T-helper 2 cell treated with Interferon-gamma antibody and Interleukin-4, amounts not matched to agents 5 μg/mL and 100 μg/mL, for 36 hours (primary cell): ENCODE data around the gene SLC43A3.
A peak's percentile ranks its signal among the peaks of the same experiment; 100 is the strongest.
"Not testable (repeated sequence)": the region's sequence is repeated elsewhere in the genome, so short reads cannot be mapped to it uniquely, and the experiment has no call there.

Source experiments
- DNase-seq: peaks from one replicate; pipeline ENCODE4 v3.0.0; 2021; ENCODE audit warnings: low spot score
- H3K27ac Mint-ChIP-seq: one replicate; pipeline ENCODE4 v1.8.0; 2021; ENCODE audit warnings: mild to moderate bottlenecking, mixed read lengths
- H3K27me3 Mint-ChIP-seq: one replicate; pipeline ENCODE4 v1.8.0; 2021; ENCODE audit warnings: low read depth, mixed read lengths
- H3K36me3 Mint-ChIP-seq: one replicate; pipeline ENCODE4 v1.8.0; 2021; ENCODE audit warnings: low read depth, mixed read lengths
- H3K4me1 Mint-ChIP-seq: one replicate; pipeline ENCODE4 v1.8.0; 2021; ENCODE audit warnings: low read depth, mixed read lengths
- H3K4me3 Mint-ChIP-seq: one replicate; pipeline ENCODE4 v1.8.0; 2022; ENCODE audit warnings: mild to moderate bottlenecking, moderate library complexity, mixed read lengths
- H3K9me3 Mint-ChIP-seq: one replicate; pipeline ENCODE4 v1.8.0; 2021; ENCODE audit warnings: mixed read lengths

The SLC43A3 gene

DNA sequence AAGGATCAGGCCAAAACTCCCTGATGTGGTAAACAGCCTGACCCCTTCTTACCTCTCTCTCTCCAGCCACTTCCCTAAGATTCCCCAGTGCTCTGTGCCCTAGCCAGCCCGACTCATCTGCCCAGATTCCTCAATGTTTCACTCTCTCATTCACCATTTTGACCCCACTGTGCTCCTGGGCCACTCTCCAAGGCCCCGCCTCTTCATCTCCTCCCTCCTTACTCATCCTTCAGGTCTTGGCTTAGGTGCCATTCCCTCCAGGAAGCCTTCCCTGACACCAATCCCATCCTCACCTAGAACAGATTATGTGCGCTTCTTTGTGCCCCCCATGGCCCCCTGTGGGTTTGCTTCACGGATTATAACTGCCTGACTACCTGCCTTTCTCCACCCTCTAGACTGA, 13.2 kb downstream of the SLC43A3 start:
- no peaks in the 10 kb centered on the region for H3K27me3 Mint-ChIP-seq
- no peaks in the 10 kb centered on the region for H3K9me3 Mint-ChIP-seq
- H3K36me3 Mint-ChIP-seq, result peaks cover 70% of the 10 kb centered on the region
- DNase-seq, result no peak
- peaks cover 10% of the 10 kb centered on the region for H3K4me1 Mint-ChIP-seq
- H3K4me3 Mint-ChIP-seq, result no peak overlapping the region
- H3K27ac Mint-ChIP-seq, result peak overlapping the region; percentile 4

DNA sequence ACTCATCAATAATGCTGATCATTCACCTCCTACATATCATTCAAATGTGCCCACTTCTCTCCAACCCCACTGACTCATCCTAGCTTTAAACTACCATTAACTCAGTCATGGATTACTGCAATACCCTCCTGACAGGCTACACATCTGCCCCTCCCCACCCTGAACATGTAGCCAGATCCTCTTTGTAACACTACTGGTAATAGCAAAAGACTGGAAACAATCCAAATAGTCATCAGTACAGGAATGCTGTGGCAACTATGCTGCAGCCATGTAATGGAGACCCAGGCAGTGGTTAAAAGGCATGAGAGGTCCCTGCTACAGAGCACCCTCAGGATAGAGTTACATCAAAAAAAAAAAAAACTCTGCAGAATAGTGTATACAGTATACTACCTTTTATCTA, 16.6 kb downstream of the SLC43A3 start:
- peaks cover 66% of the 10 kb centered on the region for H3K36me3 Mint-ChIP-seq
- H3K27ac Mint-ChIP-seq, result no peak overlapping the region
- DNase-seq, result no peak

DNA sequence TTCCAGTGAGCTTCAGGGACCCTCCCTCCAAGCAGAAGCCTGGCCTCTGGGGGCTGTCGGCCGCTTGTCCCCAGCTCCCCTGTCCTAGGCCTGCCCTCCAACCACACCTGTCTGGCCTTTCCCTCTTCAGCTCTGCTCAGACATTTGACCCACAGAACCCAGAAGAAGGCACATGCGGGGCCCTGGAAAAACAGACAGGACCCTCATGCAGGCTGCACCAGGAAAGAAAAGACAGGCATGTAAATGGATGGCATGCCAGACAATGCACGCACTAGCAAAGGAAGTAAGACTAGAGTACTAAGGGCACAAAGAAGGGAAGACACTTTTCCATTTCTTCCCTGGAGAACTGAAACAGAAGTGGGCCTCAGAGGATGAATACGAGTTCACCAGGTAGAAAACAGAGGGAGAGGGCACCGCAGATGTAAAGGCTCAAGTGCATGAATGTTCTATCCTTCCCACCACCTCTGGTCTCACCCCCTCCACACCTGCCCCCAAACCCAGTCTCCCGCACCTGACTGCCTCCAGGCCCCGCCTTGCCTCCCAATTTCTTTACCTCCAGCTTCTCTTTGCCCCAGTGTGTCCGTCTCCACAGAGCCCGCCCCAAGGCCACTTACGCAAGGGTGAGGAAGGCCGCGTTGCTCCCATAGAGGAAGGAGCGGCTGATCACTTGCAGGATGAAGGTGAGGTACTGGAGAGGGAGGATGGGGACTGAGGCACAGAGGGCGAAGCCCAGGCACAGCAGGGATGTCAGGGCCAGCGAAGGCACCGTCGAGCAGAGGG, 17.4 kb downstream of the SLC43A3 start:
- DNase-seq, result no peak
- Mint-ChIP-seq H3K4me1 (peaks cover 19% of the 10 kb centered on the region), H3K27me3 (no peaks in the 10 kb centered on the region), H3K27ac (no peak overlapping the region), H3K36me3 (peaks cover 58% of the 10 kb centered on the region), H3K9me3 (no peaks in the 10 kb centered on the region), H3K4me3 (no peak overlapping the region)

More for the DNA sequence above, 16.6 kb downstream of the SLC43A3 start:
- no peak overlapping the region for H3K4me3 Mint-ChIP-seq
- no peaks in the 10 kb centered on the region for H3K9me3 Mint-ChIP-seq
- H3K4me1 Mint-ChIP-seq, result peaks cover 19% of the 10 kb centered on the region
- no peaks in the 10 kb centered on the region for H3K27me3 Mint-ChIP-seq

DNA sequence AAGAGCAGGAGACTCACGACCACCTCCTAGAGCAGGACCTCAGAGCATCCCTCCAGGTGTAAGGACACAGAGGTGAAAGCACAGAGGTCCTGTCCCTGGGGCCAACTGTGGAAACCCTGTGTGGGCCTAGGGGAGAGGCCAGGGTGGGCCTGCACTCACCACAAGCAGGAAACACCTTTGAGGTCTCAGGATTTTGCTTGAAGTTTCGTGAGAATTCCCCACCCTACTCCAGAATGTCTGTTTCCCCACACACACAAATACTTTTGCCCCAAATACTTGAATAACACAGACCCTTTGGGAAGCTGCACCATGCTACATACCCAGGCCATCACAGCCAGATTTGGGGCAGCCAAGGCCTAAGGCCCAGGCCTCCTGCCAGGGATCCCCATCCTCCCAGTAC, 18.1 kb downstream of the SLC43A3 start:
- Mint-ChIP-seq H3K4me1 (peaks cover 17% of the 10 kb centered on the region), H3K27ac (no peak overlapping the region), H3K27me3 (no peaks in the 10 kb centered on the region), H3K36me3 (peaks cover 54% of the 10 kb centered on the region), H3K9me3 (no peaks in the 10 kb centered on the region), H3K4me3 (no peak overlapping the region)
- no peak for DNase-seq

GRCh38 chr11:57407941-57408475, 18.9 kb downstream of the SLC43A3 start:
- no peak for DNase-seq
- H3K27ac Mint-ChIP-seq, result no peak overlapping the region
- H3K27me3 Mint-ChIP-seq, result no peaks in the 10 kb centered on the region
- H3K9me3 Mint-ChIP-seq, result no peaks in the 10 kb centered on the region
- no peak overlapping the region for H3K4me3 Mint-ChIP-seq
- peaks cover 12% of the 10 kb centered on the region for H3K4me1 Mint-ChIP-seq
- peaks cover 49% of the 10 kb centered on the region for H3K36me3 Mint-ChIP-seq

- Mint-ChIP-seq H3K9me3 (no peaks in the 10 kb centered on the region), H3K27ac (no peak overlapping the region), H3K36me3 (peaks cover 44% of the 10 kb centered on the region), H3K27me3 (no peaks in the 10 kb centered on the region), H3K4me3 (no peak overlapping the region), H3K4me1 (peaks cover 12% of the 10 kb centered on the region)
- no peak for DNase-seq
These were observed 19.7 kb downstream of the SLC43A3 start for GRCh38 chr11:57407010-57407920.

GRCh38 chr11:57406337-57406904, 20.5 kb downstream of the SLC43A3 start:
- no peaks in the 10 kb centered on the region for H3K9me3 Mint-ChIP-seq
- no peaks in the 10 kb centered on the region for H3K27me3 Mint-ChIP-seq
- peaks cover 39% of the 10 kb centered on the region for H3K36me3 Mint-ChIP-seq
- no peak overlapping the region for H3K4me3 Mint-ChIP-seq
- peak; percentile 67 for DNase-seq
- H3K4me1 Mint-ChIP-seq, result peaks cover 11% of the 10 kb centered on the region
- H3K27ac Mint-ChIP-seq, result peak overlapping the region; percentile 63

GRCh38 chr11:57405271-57405860, 21.6 kb downstream of the SLC43A3 start:
- Mint-ChIP-seq H3K36me3 (peaks cover 33% of the 10 kb centered on the region), H3K4me1 (peaks cover 10% of the 10 kb centered on the region), H3K4me3 (no peak overlapping the region), H3K27ac (peak overlapping the region; percentile 71), H3K9me3 (no peaks in the 10 kb centered on the region), H3K27me3 (no peaks in the 10 kb centered on the region)
- DNase-seq, result no peak

DNA sequence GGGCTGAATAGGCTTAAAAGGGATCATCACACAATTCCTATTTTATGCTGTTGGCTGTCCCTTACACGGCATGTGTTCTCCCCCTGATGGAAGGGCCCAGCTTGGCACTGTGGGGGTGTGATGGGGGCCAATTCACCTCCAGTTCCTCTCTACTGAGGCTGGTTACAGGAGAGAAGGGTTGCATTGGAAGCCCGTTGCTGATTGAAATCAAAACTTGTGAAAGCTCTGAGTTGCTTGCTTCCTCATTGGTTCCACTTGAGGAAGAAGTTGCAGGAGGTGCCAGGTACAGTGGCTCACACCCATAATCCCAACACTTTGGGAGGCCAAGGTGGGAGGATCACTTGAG, 23.1 kb downstream of the SLC43A3 start:
- Mint-ChIP-seq H3K36me3 (peaks cover 23% of the 10 kb centered on the region), H3K4me1 (peaks cover 10% of the 10 kb centered on the region), H3K9me3 (no peaks in the 10 kb centered on the region), H3K4me3 (no peak overlapping the region), H3K27ac (no peak overlapping the region), H3K27me3 (no peaks in the 10 kb centered on the region)
- no peak for DNase-seq

- peaks cover 23% of the 10 kb centered on the region for H3K36me3 Mint-ChIP-seq
- H3K4me3 Mint-ChIP-seq, H3K4me1 Mint-ChIP-seq, H3K9me3 Mint-ChIP-seq, DNase-seq, H3K27me3 Mint-ChIP-seq: not testable (repeated sequence)
- H3K27ac Mint-ChIP-seq, result peak overlapping the region; percentile 45
These were observed 23.7 kb downstream of the SLC43A3 start for GRCh38 chr11:57403003-57403801.

- H3K4me1 Mint-ChIP-seq, result peaks cover 10% of the 10 kb centered on the region
- H3K4me3 Mint-ChIP-seq, result no peak overlapping the region
- H3K27ac Mint-ChIP-seq, result no peak overlapping the region
- no peak for DNase-seq
- peaks cover 15% of the 10 kb centered on the region for H3K36me3 Mint-ChIP-seq
- H3K27me3 Mint-ChIP-seq, result no peaks in the 10 kb centered on the region
- no peaks in the 10 kb centered on the region for H3K9me3 Mint-ChIP-seq
These were observed 24.5 kb downstream of the SLC43A3 start for GRCh38 chr11:57402188-57403002.

- Mint-ChIP-seq H3K27ac (no peak overlapping the region), H3K4me1 (no peaks in the 10 kb centered on the region), H3K9me3 (no peaks in the 10 kb centered on the region), H3K27me3 (no peaks in the 10 kb centered on the region), H3K4me3 (no peak overlapping the region), H3K36me3 (peaks cover 3% of the 10 kb centered on the region)
- DNase-seq, result no peak
These were observed 26.8 kb downstream of the SLC43A3 start for GRCh38 chr11:57399972-57400578.
